Measurements from ENCODE around the gene SEC61A2.
"Not testable (repeated sequence)": the region's sequence is repeated elsewhere in the genome, so short reads cannot be mapped to it uniquely, and the experiment has no call there.

DNA sequence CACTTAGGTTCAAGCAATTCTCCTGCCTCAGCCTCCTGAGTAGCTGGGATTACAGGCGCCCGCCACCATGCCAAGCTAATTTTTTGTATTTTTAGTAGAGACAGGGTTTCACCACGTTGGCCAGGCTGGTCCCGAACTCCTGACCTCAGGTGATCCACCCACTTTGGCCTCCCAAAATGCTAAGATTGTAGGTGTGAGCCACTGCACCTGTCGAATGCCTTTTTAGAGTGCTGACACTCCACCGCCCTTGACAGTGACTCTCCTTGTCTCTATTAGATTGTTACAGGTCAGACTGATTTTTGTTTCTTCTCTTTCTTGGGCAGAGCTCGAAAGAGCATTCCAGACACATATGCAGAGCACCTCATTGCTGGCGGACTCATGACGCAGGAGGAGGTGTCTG is 32.1 kb upstream of the SEC61A2 start:
- TF ChIP-seq, protein P1, sequence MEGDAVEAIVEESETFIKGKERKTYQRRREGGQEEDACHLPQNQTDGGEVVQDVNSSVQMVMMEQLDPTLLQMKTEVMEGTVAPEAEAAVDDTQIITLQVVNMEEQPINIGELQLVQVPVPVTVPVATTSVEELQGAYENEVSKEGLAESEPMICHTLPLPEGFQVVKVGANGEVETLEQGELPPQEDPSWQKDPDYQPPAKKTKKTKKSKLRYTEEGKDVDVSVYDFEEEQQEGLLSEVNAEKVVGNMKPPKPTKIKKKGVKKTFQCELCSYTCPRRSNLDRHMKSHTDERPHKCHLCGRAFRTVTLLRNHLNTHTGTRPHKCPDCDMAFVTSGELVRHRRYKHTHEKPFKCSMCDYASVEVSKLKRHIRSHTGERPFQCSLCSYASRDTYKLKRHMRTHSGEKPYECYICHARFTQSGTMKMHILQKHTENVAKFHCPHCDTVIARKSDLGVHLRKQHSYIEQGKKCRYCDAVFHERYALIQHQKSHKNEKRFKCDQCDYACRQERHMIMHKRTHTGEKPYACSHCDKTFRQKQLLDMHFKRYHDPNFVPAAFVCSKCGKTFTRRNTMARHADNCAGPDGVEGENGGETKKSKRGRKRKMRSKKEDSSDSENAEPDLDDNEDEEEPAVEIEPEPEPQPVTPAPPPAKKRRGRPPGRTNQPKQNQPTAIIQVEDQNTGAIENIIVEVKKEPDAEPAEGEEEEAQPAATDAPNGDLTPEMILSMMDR (IDR thresholded peaks at IDR 0.05), result not testable (repeated sequence)
- TF ChIP-seq POLR2A, EP300 (IDR thresholded peaks at IDR 0.05): not testable (repeated sequence)

Measured in upper lobe of left lung (tissue), 4 donors.